Retina (tissue), 1 donor: ENCODE data around the gene CPEB2.

Source experiments
- DNase-seq: peaks from one replicate; pipeline ENCODE4 v3.0.0-alpha.2; 2016

CPEB2 gene

GRCh38 chr4:15011166-15011565 lies 8.9 kb downstream of the CPEB2 start:
- DNase-seq: no peak

DNA sequence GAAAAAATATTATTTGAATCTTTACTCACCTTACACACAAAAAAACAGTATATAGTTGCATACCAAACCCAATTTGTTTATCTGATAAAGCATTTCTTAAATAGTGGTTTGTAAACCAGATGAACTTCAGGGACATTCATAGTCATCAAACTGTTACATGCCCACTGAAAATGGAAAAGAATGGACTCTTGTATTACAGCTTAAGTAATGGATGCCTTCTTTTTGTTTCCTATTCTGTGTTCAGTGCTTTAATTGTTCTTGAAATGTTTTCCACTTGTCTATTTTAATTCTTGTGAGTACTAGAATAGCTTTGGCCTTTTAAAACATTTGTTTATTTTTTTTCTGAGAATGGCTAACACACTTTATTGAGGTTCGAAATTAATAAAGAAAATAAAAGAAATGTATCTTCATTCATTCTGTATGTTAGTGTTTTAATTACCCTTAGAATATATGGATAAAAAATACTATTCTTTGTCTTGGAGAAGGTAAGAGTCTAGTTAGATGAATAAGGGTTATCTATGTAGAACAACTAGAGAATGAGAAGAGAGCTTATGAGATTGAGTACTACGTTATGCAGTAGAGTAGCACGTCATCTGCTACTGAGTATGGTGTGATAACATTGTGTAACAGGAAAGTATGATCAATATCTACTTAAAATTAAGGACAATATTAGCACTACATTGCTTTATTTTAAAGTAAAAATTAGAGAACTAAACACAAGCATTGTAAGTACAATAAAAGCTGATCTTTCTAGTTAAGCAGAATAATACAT lies 9.9 kb downstream of the CPEB2 start:
- DNase-seq: no peak

DNA sequence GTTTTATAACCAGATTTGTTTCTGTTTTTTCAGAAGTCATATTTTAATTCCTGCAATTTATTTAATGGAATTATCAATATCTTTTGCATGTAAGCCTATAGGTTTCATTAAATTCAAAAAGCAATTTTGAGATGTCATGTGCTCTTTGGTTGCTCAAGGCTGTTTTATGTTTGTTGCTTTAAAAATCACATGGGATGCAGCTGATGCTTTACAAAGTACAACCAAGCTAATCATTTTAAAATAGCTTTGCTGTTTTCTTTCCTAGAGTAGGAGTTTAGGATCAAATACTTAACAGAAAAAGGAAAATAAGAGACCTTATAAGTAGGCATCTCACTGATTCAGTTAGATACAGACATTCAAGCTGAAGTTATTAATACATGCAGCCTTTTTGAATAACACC lies 11.3 kb downstream of the CPEB2 start:
- DNase-seq: no peak

GRCh38 chr4:15015170-15015569 lies 12.9 kb downstream of the CPEB2 start:
- peak; percentile 10 for DNase-seq

GRCh38 chr4:15018361-15018760 lies 16.1 kb downstream of the CPEB2 start:
- DNase-seq: no peak

GRCh38 chr4:15020502-15021286 lies 18.4 kb downstream of the CPEB2 start:
- DNase-seq: no peak

GRCh38 chr4:15021311-15021710 lies 19.0 kb downstream of the CPEB2 start:
- no peak for DNase-seq

DNA sequence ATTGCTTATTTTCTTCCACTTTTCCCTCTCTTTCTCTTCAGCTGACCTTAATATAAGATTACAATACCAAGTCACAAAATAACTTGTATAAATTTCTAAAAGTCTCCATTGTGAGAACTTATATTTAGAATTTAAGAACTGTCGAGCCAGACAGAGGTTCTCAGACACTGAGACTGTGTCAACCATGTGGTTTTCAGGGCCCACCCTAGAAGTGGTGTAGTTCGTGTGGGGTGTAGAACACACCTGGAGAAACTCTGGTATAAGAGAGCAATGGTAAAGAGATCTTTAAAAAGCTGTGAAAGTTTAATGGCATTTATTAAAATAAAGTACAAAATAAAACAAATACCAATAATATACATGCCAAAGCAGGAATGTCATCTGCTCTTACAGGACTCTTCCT lies 19.7 kb downstream of the CPEB2 start:
- no peak for DNase-seq

GRCh38 chr4:15024386-15024785 lies 22.1 kb downstream of the CPEB2 start:
- DNase-seq: no peak

DNA sequence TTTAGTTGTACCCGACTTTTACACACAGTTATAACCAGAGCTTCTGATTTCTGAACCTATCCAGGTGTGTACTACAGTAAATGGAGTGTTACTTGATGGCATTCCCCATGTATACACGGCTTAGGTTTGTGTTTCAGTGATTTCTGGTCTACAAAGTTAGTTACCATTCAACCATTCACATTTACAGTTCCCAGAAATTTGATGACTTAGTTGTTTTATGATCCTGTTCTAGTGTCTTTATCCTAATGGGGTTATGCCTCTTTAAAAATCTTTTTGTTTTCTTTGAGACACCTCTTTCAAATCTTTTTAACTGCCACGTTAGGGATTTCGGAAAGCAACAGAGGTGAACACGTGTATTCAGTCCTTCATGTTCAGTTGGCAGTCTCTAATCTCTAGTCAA lies 23.4 kb downstream of the CPEB2 start:
- DNase-seq: no peak

- no peak for DNase-seq
Observed at GRCh38 chr4:15027921-15028435, 25.7 kb downstream of the CPEB2 start.

GRCh38 chr4:15031197-15031596 lies 28.9 kb downstream of the CPEB2 start:
- DNase-seq: no peak

DNA sequence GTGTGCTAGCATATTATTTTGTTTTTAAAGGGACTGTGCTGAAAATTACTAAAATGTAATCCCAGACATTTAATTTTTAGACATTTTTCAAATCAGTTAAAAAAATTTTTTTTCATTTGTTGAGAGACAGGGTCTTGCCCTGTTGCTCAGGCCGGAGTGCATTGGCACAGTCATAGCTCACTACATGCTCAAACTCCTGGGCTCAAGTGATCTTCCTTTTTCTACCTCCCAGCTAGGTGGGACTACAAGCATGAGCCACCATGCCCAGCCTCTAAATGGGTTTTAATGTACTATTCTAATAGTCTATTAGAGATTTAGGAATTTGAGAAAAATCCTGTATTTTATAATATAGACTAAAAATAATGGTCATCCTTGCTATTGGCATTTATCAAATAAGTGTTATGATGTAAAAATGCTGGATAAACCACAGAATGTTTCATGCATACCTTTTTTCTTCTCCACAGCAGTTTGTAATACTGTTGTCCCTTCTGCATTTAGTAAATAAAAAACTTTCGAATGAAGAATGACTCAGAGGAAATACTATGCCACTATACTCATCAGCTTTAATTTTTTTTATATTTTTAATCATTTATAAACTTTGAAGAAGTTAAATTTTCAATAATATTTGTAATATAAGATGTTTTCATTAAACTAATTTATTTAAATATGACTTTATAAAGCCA lies 29.9 kb downstream of the CPEB2 start:
- no peak for DNase-seq

DNA sequence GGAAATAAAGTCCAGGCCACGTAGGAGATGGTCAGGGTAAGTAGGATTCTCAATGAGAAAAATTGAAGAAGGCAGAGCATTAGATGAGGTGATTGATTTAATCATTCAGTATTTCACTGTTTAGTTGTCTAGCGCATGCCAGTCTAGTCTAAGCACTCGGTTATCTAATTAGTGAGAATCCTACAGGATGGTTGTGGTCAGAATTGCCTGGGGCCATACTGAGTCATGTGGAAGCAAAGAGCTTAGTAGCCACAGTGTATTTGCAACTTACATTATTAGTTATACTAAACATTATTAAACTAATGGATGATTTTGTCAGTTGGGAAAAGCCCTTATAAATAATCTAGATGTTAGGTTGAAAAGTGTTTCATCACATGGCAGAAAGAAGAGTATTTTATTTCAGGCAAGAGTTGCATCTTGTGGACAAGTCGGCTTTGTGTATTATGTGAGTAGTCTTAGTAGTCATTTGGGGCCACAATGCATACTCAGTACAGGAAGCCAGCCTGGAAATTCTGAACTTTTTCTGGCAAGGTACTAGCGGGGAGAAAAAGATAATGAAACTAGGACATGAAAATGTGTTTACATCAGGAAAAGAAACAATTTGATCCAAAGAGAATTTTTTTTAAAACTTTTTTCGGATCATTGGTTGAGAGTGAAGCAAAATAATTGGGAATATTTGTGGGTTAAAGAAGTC lies 31.9 kb downstream of the CPEB2 start:
- no peak for DNase-seq

- DNase-seq: no peak
Observed at GRCh38 chr4:15035159-15035558, 32.9 kb downstream of the CPEB2 start.

GRCh38 chr4:15037923-15038541 lies 35.8 kb downstream of the CPEB2 start:
- no peak for DNase-seq

GRCh38 chr4:15040916-15041463 lies 38.7 kb downstream of the CPEB2 start:
- DNase-seq: no peak

DNA sequence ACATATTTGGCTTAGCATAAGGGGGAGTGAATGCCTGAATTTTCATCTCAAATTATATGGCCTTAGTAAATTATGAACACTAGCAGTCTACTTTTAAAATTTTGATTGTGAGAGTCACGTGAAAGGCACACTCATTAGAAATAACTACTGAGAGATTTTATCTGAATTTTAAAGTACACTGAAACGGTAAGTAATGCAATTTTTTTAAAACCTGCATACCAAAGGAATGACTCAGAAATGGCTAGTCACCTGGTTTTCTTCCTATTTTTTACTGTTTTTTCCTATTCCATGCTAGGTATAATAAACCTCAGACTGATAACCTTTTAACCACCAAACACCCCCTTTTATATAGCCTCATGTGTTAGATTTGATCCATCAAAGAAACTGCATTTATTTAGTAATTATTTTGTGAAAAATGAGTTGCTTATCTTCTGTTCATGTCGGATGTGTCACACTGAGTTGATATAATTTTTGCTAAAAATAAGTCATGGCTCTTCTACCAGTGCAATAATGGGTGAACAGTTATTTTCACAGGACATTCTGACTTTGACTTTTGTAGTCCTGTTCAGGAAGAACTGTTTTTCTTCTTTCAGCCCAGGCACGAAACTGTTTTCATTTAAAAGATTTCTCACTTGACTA lies 40.4 kb downstream of the CPEB2 start:
- DNase-seq: no peak

DNA sequence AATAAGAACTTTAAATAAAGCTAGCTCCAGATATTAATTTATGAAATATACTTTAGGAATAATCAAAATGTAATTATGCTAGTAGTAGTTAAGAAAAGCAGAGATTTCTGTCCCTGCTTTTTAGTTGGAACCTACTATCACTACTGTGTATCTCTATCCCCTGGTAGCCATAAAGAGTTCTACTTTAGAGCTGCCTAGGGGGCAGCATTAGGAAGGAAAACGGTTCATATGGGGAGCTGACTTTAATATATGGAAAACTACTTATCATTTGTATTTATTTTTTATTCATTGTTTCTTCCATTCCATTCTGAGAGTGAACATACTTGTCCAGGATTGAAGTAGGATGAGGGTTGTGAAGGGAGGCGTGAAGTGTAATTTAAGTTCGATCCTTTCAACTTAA lies 40.9 kb downstream of the CPEB2 start:
- DNase-seq: no peak

DNA sequence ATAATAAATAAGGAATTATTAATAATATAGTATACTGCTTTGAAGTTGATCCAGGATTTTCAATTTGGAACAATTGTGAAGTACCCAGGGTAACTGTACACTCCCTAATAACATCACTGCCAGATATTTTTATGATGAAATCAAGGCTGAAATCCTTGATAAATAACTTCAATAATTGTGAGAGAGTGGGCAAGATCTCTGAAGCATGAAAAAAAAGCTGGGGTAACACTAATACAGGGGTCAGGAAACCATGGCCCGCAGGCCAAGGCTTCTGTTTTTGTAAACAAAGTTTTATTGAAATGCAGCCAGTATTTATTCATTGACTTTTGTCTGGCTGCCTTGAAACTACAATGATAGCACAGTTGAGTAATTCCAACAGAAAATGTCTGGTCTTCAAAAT lies 41.6 kb downstream of the CPEB2 start:
- DNase-seq: no peak

GRCh38 chr4:15054541-15054940 lies 52.3 kb downstream of the CPEB2 start:
- no peak for DNase-seq

- DNase-seq: no peak
Observed at GRCh38 chr4:15060213-15060612, 57.9 kb downstream of the CPEB2 start.
